Cardiac muscle cell (in vitro differentiated cells and primary cell): ENCODE measurements around the gene ZSWIM7. TPM values are rescaled to one million over a fixed set of nuclear protein-coding genes. Genes with fewer than 3 reads are reported as not detected.

ENCODE experiments used
- DNase-seq, 2 donors: peaks; one replicate each; pipeline versions ENCODE4 v3.0.0 to v3.0.0-alpha.2; 2010 to 2017; ENCODE audit warnings: low read depth in 1 of 2, low spot score in 1 of 2
- H3K27ac ChIP-seq: fragments of 200-600 bp; sonication (generic); 2 replicates; pipeline ENCODE4 v1.5.1; 2016
- H3K27me3 ChIP-seq: fragments of 200-600 bp; sonication (generic); 2 replicates; pipeline ENCODE4 v1.6.0; 2016; ENCODE audit warnings: control low read depth
- H3K36me3 ChIP-seq: fragments of 200-600 bp; sonication (generic); 2 replicates; pipeline ENCODE4 v1.5.1; 2016; ENCODE audit warnings: control low read depth
- H3K4me1 ChIP-seq: fragments of 200-600 bp; sonication (generic); 2 replicates; pipeline ENCODE4 v1.8.1; 2017; ENCODE audit warnings: low read depth, mild to moderate bottlenecking, mixed run types
- H3K4me3 ChIP-seq: fragments of 200-600 bp; sonication (generic); 2 replicates; pipeline ENCODE4 v1.5.1; 2016; ENCODE audit warnings: mild to moderate bottlenecking
- H3K9me3 ChIP-seq: fragments of 200-600 bp; sonication (generic); 2 replicates; pipeline ENCODE4 v1.5.1; 2017; ENCODE audit warnings: low read depth, mild to moderate bottlenecking, control low read depth
- polyA plus RNA-seq: library from polyadenylated mRNA; unstranded; fragments of >200 nt; fragmentation: Nextera tagmentation; extraction: Ambion mirVana; gene quantifications from 2 replicates; pipeline ENCODE4 v1.2.1, GENCODE V29; 2016
- total RNA-seq: library from RNA; depleted of rRNA; stranded (reverse); fragments of >200 nt; gene quantifications from 2 replicates; pipeline ENCODE4 v1.2.3, GENCODE V29; 2016
- TF ChIP-seq, protein P1 (sequence below): IDR thresholded peaks from 2 replicates; pipeline ENCODE4 v1.5.1; 2012; ENCODE audit warnings: low read depth, mild to moderate bottlenecking, low read length

Gene ZSWIM7
- total and polyA plus RNA-seq, 2 experiments from 2014 or later: 28.1 to 84.7 TPM

DNA sequence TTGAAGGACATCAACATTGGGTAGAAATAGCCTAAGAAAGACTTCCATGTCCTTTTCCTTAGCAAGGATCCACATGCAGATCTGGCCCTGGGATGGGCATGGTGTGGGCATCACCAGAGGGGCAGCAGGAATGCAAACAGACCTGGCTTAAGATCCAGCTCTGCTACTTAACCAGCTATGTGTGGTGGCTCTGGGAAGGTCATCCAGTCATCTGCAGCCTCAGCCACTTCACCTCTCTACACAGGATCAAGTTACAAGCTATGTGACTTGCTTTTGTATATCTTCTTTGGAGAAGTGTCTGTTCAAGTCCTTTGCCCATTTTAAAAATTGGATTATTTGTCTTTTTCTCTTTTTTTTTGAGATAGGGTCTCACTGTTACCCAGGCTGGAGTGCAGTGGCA, 68.1 kb downstream of the ZSWIM7 start:
- Histone ChIP-seq H3K36me3 (no peaks in the 10 kb centered on the region), H3K27ac (peak overlapping the region; percentile 1), H3K4me3 (no peak overlapping the region), H3K4me1 (peaks cover 8% of the 10 kb centered on the region), H3K27me3 (no peaks in the 10 kb centered on the region), H3K9me3 (no peaks in the 10 kb centered on the region)
- DNase-seq: peak in 1 of 2 donors; percentile 48
- TF ChIP-seq, protein P1, sequence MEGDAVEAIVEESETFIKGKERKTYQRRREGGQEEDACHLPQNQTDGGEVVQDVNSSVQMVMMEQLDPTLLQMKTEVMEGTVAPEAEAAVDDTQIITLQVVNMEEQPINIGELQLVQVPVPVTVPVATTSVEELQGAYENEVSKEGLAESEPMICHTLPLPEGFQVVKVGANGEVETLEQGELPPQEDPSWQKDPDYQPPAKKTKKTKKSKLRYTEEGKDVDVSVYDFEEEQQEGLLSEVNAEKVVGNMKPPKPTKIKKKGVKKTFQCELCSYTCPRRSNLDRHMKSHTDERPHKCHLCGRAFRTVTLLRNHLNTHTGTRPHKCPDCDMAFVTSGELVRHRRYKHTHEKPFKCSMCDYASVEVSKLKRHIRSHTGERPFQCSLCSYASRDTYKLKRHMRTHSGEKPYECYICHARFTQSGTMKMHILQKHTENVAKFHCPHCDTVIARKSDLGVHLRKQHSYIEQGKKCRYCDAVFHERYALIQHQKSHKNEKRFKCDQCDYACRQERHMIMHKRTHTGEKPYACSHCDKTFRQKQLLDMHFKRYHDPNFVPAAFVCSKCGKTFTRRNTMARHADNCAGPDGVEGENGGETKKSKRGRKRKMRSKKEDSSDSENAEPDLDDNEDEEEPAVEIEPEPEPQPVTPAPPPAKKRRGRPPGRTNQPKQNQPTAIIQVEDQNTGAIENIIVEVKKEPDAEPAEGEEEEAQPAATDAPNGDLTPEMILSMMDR: no peak

DNA sequence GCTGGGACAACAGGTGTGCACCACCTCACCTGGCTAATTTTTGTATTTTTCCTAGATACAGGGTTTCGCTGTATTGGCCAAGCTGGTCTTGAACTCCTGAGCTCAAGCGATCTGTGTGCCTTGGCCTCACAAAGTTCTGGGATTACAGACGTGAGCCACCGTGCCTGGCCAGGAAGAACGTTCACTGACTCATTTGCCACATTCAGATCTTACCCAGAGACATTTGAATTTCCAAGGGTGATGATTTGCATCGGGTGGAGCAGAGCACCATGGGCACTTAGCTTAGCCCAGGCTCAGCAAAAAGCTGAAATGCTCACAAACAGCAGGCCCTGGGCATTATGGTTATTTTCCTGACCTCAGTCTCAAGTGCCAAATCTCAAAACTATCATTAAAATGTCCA, 69.1 kb downstream of the ZSWIM7 start:
- H3K4me1 ChIP-seq: peaks cover 8% of the 10 kb centered on the region
- no peak overlapping the region for H3K27ac ChIP-seq
- no peaks in the 10 kb centered on the region for H3K9me3 ChIP-seq
- H3K4me3 ChIP-seq: no peak overlapping the region
- H3K27me3 ChIP-seq: no peaks in the 10 kb centered on the region
- no peak for DNase-seq
- TF ChIP-seq, protein P1: no peak
- no peaks in the 10 kb centered on the region for H3K36me3 ChIP-seq

GRCh38 chr17:15929941-15930340, 69.6 kb downstream of the ZSWIM7 start:
- H3K36me3 ChIP-seq: no peaks in the 10 kb centered on the region
- no peak overlapping the region for H3K4me3 ChIP-seq
- no peaks in the 10 kb centered on the region for H3K27me3 ChIP-seq
- no peak for DNase-seq
- TF ChIP-seq, protein P1: no peak
- no peaks in the 10 kb centered on the region for H3K9me3 ChIP-seq
- H3K4me1 ChIP-seq: peaks cover 8% of the 10 kb centered on the region
- H3K27ac ChIP-seq: no peak overlapping the region

- H3K27me3 ChIP-seq: no peaks in the 10 kb centered on the region
- H3K27ac ChIP-seq: no peak overlapping the region
- no peak overlapping the region for H3K4me3 ChIP-seq
- H3K9me3 ChIP-seq: no peaks in the 10 kb centered on the region
- H3K4me1 ChIP-seq: peaks cover 8% of the 10 kb centered on the region
- TF ChIP-seq, protein P1: no peak
- DNase-seq: peak in 1 of 2 donors; percentile 63
- H3K36me3 ChIP-seq: no peaks in the 10 kb centered on the region
These were observed 71.2 kb downstream of the ZSWIM7 start for GRCh38 chr17:15928286-15928785.

Other genes with a start within 250 kb of the ZSWIM7 start
- gene ADORA2B, start 54.6 kb downstream of the ZSWIM7 start, total RNA-seq: 10.5 and 12.2 TPM in 2 replicates
- gene ADORA2B, start 54.6 kb downstream of the ZSWIM7 start, polyA plus RNA-seq: 11.6 and 16.2 TPM in 2 replicates
- 115 and 133 TPM in 2 replicates for gene TTC19, start 120 bp upstream of the ZSWIM7 start, total RNA-seq
- 76.5 and 79.0 TPM in 2 replicates for gene TTC19, start 120 bp upstream of the ZSWIM7 start, polyA plus RNA-seq
- 91.4 and 119 TPM in 2 replicates for gene NCOR1, start 215.8 kb upstream of the ZSWIM7 start, total RNA-seq
- 109 and 139 TPM in 2 replicates for gene NCOR1, start 215.8 kb upstream of the ZSWIM7 start, polyA plus RNA-seq
- 27.0 and 67.4 TPM in 2 replicates for gene PIGL, start 217.5 kb upstream of the ZSWIM7 start, total RNA-seq
- gene PIGL, start 217.5 kb upstream of the ZSWIM7 start, polyA plus RNA-seq: 28.8 and 49.6 TPM in 2 replicates